ENCODE measurements around the gene GUF1. TPM values are rescaled to one million over a fixed set of nuclear protein-coding genes. Genes with fewer than 3 reads are reported as not detected.

Gene GUF1
- total RNA-seq, 1 donor from 2014 or later, result 26.5 TPM

- peaks cover 24% of the 10 kb centered on the region for H3K9me3 Mint-ChIP-seq
- H3K4me1 Mint-ChIP-seq, result no peaks in the 10 kb centered on the region
- TF ChIP-seq CTCF (IDR thresholded peaks at IDR 0.05; ENCODE audit: unreplicated experiment), result no peak
- H3K36me3 Mint-ChIP-seq, result no peaks in the 10 kb centered on the region
- H3K27me3 Mint-ChIP-seq (ENCODE audit: low read depth), result no peaks in the 10 kb centered on the region
- H3K4me3 Mint-ChIP-seq, result no peak overlapping the region
- no peak for DNase-seq (ENCODE audit: low spot score in 2 of 2, unreplicated experiment in 2 of 2)
- H3K27ac Mint-ChIP-seq, result no peak overlapping the region
These were observed 32.1 kb upstream of the GUF1 start for GRCh38 chr4:44646151-44646550.

- Mint-ChIP-seq H3K27ac (no peak within 1 kb of the TSS), H3K27me3 (ENCODE audit: low read depth) (peaks cover 13% of the 10 kb centered on the region), H3K4me3 (no peak within 1 kb of the TSS), H3K4me1 (no peaks in the 10 kb centered on the region), H3K9me3 (no peaks in the 10 kb centered on the region), H3K36me3 (no peaks in the 10 kb centered on the region)
- TF ChIP-seq CTCF (IDR thresholded peaks at IDR 0.05; ENCODE audit: unreplicated experiment), result no peak
- DNase-seq (ENCODE audit: low spot score in 2 of 2, unreplicated experiment in 2 of 2), result no peak
These were observed 26.8 kb upstream of the GUF1 start, which contains the start of gene YIPF7 for GRCh38 chr4:44651425-44651824. Gene YIPF7, minus strand, starts transcription at chr4:44651625. Its CDS starts 1,525 bp downstream, at chr4:44650100.

GRCh38 chr4:44652002-44652401 is 26.2 kb upstream of the GUF1 start:
- Mint-ChIP-seq H3K9me3 (no peaks in the 10 kb centered on the region), H3K4me3 (no peak overlapping the region), H3K36me3 (no peaks in the 10 kb centered on the region), H3K4me1 (no peaks in the 10 kb centered on the region), H3K27ac (no peak overlapping the region), H3K27me3 (ENCODE audit: low read depth) (peaks cover 13% of the 10 kb centered on the region)
- no peak for TF ChIP-seq CTCF (IDR thresholded peaks at IDR 0.05; ENCODE audit: unreplicated experiment)
- DNase-seq (ENCODE audit: low spot score in 2 of 2, unreplicated experiment in 2 of 2), result no peak

- H3K27ac Mint-ChIP-seq, result no peak overlapping the region
- H3K9me3 Mint-ChIP-seq, result no peaks in the 10 kb centered on the region
- no peaks in the 10 kb centered on the region for H3K36me3 Mint-ChIP-seq
- H3K4me3 Mint-ChIP-seq, result no peak overlapping the region
- H3K27me3 Mint-ChIP-seq (ENCODE audit: low read depth), result no peaks in the 10 kb centered on the region
- DNase-seq (ENCODE audit: low spot score in 2 of 2, unreplicated experiment in 2 of 2), result no peak
- H3K4me1 Mint-ChIP-seq, result no peaks in the 10 kb centered on the region
- TF ChIP-seq CTCF (IDR thresholded peaks at IDR 0.05; ENCODE audit: unreplicated experiment), result no peak
These were observed 17.8 kb upstream of the GUF1 start for GRCh38 chr4:44660396-44660795.

- no peak overlapping the region for H3K4me3 Mint-ChIP-seq
- no peaks in the 10 kb centered on the region for H3K4me1 Mint-ChIP-seq
- H3K36me3 Mint-ChIP-seq, result no peaks in the 10 kb centered on the region
- H3K9me3 Mint-ChIP-seq, result no peaks in the 10 kb centered on the region
- no peak for TF ChIP-seq CTCF (IDR thresholded peaks at IDR 0.05; ENCODE audit: unreplicated experiment)
- DNase-seq (ENCODE audit: low spot score in 2 of 2, unreplicated experiment in 2 of 2), result no peak
- peaks cover under 1% of the 10 kb centered on the region for H3K27me3 Mint-ChIP-seq (ENCODE audit: low read depth)
- H3K27ac Mint-ChIP-seq, result no peak overlapping the region
These were observed 16.1 kb upstream of the GUF1 start for GRCh38 chr4:44661940-44662622.
